A204.1 (cell line): ENCODE data around the gene FOXS1.

Experiments
- FAIRE-seq: peaks from 2 replicates; lab custom pipeline; 2012; peaks lifted over from hg19 to GRCh38; lab: Jason Lieb, UNC

The FOXS1 gene

DNA sequence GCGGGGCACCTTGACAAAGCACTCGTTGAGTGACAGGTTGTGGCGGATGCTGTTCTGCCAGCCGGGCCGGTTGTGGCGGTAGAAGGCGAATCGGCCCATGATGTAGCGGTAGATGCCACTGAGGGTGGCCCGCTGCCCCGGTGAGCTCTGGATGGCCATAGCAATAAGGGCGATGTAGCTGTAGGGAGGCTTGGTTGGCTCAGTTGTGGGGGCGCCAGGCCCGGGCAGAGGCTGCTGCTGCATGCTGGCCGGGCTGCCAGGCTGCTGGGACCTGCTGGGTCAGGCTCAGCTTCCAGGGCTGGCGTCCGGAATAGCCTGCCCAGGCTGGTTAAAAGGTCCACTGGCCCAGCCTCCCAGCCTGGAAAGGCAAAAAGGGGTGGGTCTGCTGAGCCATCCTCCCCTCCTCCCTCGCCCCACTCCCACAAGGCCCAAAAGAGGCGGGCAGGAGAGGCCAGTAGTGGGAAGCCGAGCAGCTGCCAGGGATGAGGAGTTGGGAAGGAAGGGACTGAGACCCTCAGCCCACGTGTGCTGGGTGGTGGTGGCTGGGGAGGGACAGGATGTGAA, at the start of gene FOXS1:
FOXS1 (minus strand) TSS at position 305 of the 564 bp plus-strand sequence; CDS start at position 243, 62 bp downstream.
- no peak for FAIRE-seq

DNA sequence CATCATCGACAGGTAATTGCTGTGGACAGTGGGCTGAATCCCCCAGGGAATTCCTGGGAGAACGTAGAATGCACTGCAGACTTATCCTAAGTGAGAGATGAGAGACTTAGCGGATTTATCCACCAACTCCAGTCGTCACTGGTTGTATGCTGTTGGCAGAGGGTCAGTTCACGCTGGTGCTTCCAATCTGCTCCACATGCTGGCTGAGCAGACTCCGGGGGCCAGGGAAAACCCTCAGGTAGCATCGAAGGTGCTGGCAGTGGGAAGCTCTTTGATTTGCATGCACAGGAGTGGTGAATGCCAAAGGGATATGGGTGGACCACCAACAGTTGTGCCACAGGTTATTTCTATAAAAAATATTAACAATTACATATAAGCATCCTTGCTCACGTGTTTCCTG, 45.2 kb upstream of the FOXS1 start:
- no peak for FAIRE-seq

DNA sequence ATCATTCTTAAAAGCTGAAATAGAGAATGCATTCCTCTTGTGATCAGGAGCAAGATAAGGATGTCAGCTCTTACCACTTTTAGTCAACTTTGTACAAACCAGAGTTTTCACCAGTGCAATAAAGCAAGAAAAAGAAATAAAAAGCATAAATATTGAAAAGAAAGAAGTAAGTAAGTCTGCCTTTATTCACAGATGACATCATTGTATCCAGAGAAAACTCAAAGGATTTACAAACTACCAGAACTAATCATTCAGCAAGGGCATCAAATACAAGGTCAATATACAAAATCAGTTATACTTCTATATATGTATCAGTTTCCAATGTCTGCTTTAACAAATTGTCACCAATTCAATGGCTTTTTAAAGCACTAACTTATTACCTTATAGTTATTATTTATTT, 38.4 kb upstream of the FOXS1 start:
- no peak for FAIRE-seq

DNA sequence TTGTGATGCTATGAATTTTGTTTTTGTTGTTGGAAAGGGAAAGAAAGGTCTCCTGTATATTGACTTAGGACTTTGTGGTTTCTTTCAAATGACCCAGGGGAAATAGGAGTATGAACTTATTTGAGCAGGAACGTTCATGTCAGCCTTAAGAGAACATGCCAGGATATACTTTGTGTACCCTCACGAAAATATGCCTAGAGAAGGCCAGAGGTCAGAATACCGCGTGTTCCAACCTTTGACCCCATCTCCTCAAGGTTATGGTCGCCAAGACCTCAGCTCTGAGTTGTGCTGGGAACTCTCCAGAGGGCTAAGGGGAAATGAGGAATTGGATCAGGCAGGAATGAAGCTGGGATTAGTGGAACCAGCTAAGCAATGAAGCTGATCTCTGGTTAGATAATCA, 36.5 kb upstream of the FOXS1 start:
- FAIRE-seq, result no peak

DNA sequence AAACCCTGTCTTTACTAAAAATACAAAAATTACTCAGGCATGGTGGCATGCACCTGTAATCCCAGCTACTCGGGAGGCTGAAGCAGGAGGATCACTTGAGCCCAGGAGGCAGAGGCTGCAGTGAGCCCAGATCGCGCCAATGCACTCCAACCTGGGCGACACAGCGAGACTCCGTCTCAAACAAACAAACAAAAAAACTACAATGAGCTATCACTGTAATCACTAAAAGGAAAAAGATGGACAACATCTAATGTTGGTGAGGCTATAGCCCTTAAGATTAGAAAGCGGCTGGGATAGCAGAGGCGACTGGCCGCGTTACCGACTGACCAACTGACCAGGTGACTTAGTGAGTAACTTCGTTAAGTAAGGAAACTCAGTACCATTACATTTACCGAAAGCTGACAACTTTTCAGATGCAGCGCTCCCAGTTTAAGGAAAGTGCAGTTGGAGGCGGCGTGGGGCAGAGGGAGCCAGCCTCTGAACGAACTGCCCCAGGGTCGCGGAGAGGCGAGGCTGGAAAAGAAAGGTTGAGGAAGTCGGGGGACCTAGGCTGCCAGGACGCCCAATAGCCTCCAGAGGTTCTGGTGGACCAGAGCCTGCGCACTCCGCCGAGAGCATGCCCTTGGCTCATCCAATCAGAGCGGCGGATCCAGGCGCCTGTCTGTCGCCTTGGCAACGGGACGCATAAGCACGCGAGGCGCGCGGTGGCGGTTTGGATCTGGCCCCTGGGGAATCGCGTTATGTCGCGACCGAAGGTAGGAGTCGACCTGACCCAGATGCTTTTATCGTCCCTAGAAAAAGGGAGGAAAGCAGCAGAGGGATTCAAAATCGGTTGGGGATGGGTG, 34.0 kb upstream of the FOXS1 start:
- FAIRE-seq, result peak; percentile 43

DNA sequence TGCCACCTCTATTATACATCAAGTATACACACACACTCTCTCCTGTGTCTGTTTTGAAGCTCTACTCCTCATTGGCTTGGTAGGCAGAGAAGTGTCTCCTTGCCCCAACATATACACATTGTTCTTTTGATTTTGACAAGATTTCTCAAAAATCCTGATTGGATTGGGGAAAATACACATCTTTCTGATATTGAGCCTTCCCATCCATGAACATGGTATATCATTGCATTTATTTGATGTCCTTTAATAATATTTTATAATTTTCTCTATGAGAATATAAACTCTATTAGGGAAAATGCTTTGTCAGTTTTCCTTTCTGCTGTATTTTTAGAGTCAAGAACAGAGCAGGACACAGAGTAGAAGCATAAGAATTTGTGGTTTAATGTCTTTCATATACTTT, 32.3 kb upstream of the FOXS1 start:
- no peak for FAIRE-seq

DNA sequence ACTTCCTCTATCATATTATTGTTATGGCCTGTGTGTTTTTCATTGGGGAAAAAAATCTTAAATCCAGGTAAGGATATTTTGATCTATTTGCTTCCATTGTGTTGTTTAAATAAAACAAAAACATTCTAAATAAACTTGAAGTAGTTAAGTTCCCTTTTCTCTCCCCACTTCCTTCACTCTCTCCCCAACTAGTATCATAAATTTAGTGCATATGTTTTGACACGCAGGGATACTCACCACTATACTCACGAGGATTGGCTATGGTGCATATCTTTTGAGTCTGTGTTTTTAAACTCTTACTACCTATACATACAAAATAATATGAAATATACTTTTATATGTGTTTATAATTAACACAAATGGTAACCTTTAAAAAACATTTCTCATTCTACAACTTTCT, 30.3 kb upstream of the FOXS1 start:
- FAIRE-seq, result no peak

DNA sequence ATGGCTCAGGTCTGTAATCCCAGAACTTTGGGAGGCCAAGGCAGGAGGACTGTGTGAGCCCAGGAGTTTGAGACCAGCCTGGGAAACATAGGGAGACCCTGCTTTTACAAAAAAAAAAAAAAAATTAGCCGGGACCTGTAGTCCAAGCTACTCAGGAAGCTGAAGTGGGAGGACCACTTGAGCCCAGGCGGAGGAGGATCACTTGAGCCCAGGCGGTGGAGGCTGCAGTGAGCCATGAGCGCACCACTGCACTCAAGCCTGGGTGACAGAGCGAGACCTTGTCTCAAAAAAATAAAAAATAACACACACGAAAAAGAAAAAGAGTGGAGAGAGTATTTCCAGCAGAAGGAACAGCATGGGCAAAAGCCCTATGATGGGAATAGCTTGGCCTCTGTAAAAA, 27.0 kb upstream of the FOXS1 start:
- no peak for FAIRE-seq

DNA sequence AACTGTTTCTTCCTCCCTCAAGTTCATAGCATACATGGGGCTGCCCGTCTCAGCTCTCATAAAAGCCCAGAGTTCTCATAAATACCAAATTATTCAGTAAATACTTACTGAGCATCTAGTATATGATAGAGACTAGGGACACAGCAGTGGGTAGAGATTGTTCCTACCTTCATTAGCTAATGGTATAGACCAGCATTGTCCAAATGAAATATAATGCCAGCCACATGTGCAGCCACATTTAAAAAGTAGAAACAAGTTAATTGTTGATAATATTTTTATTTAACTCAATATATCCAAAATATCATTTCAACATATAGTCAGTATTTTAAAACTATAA, 26.2 kb upstream of the FOXS1 start:
- no peak for FAIRE-seq

DNA sequence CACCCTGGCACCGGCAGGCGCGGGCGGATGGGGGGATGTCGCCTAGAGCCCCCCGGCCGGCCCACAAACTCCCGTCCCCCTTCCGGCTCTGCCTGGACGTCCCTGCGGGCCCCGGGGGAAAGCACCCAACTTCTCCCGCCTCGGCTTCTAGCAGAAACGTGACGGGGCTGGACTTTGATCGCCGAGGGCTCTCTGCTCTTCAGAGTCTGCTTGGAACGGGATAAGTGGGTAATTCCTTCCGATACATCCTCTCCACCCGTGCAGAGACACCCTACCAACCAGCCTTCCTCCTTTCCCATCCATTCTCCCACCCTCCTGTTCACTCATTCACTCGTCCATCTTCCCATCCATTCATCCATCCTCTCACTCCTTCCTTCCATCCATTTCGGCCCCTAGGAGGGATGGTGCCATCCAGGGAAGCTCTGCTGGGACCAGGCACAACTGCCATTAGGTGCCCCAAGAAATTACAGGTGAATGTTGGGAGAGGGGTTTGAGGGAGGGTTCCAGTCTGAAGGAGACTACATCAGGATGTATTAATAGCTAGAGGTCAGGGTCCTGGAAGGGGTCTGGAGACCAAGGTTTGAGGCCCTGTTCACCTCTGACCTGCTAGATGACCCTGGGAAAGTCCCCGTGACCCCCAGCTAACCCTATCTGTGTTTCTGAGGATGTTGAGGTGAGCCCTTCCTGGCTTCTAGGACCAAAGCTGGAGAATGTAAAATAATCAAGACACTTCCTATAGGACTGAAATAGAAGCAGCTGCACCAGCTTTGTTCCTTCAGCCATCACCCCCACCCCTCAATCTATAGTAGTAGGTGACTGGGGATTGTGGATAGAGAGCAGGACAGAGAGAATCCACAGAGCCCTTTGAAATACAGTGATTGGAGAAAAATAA, 25.6 kb upstream of the FOXS1 start:
- FAIRE-seq, result no peak

DNA sequence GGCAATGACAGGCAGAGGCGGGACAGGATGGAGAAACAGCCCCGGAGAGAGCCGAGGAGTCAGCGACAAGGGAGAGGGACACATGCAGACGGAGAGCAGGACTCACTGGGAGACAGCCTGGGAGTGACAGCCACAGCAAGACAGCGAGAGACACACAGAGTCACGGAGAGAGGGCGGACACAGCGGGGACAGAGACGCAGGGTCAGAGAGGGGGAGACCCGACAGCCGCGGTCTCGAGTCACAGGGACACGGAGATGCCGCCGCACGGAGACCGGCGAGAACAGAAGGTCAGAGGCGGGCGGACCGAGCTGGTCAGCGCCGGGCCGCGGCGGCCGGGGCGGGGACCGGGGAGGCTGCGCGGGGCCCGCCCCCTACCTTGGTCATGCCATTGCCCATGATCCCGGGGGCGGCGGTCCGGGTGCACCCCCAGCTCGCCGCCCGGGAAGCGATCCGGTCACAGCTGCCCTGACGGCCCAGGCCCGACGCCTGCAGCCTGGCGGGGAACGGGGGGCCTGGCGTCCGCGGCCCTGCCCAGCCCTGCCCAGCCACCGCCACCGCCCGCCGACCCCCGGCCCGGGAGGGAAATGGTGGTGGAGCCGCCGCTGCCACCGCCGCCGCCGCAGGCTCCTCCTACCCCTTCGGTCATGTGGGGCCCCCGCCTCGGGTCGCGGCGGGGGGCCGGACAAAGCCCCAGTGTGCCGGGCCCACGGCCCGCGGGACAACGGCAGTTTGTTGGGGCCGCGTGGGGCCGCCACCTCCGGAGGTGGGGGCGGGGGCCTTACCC, 24.7 kb upstream of the FOXS1 start, which contains the start of the genes DUSP15 and TTLL9:
DUSP15 (minus strand) TSS at position 586 of the 784 bp plus-strand sequence; CDS start at position 396, 190 bp downstream.
TTLL9 (plus strand) TSS at position 693 of the 784 bp plus-strand sequence. CDS start 493 bp downstream, outside the sequence.
- no peak for FAIRE-seq

DNA sequence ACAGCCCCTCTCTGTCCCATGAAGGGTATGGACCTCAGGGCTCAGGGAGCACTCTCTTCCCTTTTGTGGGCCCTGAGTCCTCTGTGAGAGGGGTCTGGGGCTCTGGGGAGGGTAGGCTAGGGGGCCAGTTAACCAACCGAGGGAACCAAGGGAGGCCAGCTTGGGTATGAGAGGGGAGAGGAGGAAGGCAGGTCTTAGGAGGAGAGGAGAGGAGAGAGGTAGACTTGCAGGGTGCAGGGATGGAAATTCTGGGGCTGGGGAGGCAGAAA, 24.2 kb upstream of the FOXS1 start:
- no peak for FAIRE-seq

DNA sequence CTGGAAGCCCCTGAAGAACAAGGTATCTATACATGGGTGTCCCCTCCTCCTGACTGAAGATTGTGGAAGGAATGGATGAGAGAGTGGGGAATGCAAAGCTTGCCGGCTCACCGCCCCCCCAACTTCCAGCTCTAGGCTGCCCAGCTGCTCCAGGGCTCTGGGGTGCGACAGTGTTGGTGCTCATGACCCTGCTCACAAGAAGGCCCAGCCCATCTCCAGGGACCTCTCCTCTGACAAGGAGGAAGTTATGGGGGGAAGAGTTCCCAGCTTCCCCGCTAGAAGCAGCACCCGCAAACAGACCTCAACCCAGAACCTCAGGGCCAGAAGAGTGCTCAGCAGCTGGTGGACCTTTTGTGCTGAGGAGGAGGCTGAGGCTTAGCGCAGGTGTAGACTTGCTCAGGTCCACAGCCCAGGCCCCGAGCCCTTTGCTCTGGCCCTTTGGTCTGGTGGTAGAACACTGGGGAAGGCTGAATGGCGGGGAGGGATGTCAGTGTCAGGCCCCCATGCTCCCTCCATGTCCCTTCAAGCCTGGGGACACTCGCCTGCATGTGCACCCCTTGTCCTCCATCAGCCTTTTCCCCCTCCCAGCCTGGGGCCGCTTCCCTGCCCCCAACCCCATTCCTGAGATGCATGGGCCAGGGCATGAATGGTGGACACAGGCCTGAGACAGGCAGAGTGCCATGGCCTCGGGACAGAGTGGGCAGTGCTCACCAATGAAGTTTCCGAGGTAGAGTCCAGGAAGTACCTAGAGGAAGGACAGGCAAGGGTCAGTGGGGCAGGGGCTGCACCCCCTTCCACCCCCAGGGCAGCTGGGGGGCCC, 23.7 kb upstream of the FOXS1 start:
- no peak for FAIRE-seq

DNA sequence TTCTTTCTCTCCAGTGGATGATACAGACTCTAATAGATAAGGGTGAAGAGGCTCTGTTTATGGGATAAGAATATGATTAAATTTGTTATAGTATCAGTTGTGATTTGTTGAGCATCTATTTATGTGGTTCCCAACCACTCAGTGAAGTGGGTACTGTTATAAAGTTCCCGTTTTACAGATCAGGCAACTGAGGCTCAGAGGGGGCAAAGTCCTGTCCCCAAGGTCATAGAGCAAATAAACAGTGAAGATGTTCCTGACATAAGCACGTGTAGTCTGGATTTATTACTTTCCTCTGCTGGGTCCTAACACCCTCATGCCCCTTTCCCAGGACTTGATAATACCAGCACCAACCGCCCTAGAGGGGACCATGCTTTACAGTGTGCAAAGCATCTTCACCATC, 20.8 kb upstream of the FOXS1 start:
- no peak for FAIRE-seq

DNA sequence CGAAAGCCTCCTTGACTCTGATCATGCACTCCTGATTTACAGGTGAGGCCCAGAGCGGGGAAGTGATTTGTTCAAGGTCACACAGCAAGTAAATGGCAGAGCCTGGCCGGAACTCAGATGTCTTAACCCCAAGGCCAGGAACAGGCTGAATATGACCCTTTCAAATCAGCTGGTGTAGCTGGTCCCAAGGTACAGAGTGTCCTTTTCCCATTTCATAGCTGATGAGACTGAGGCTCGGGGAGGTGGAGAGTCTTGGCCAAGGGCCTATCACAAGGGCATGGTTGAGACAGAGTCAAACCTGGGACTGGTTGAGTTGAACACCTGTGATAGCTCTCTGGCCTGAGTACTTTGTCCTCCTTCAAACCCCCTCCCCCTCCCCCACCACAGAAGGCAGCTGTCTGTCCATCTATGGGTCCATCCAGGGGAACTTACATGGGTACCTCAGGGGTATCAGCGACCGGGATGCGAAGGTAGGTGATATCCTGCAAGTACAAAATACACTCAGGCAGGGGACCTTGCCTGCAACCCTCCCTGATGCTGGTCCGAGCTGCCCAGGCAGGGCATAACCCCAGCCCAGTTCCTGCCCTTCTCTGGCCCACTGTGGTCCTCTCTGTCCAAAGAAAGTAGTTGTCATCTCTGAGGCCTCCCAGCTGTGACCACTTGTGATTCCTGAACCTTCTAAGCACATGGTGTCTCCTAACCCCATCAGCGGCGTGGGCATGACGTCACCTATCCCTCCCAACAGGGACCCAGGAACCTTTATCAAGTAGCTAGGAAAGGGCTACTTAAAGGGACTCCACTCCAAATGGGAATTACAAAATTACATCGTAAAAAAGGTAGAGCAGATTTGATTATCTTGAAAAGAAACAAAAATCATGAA, 19.4 kb upstream of the FOXS1 start:
- FAIRE-seq, result no peak

DNA sequence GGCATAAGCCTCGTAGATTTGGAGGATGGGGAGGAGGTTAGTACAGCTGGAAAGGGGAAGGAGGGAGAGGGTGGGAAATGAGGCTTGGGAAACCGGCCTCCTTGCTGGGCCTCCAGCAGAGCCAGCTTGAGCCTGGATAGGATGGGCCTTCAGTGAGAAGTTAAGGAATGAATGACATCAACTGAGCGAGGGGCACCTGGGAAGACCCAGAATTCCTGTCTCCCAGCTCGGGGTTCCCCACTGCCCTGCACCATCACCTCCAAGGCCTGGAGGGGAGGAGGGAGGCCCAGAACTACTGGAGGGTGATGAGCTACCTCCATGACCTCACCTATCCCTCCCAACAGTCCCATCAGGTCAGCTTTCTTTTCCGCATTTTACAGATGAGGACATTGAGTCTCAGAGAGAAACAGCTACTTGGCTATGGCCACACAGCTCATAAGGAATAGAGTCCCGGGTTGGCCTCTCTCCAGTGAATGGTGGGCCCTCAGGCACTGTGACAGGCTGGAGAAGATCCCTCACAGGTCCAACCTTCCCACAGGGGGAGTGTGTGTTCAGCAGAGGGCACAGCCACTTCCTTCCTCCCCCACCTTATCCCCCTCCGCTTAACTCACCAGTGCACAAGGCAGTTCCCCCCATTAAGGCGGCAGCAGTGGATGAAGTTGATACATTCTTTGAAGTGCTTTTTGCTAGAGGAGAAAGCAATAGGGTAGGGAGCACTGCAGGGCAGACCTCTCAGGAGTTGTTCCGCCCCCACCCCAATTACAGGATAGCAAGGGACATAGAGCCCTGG, 18.1 kb upstream of the FOXS1 start:
- no peak for FAIRE-seq

DNA sequence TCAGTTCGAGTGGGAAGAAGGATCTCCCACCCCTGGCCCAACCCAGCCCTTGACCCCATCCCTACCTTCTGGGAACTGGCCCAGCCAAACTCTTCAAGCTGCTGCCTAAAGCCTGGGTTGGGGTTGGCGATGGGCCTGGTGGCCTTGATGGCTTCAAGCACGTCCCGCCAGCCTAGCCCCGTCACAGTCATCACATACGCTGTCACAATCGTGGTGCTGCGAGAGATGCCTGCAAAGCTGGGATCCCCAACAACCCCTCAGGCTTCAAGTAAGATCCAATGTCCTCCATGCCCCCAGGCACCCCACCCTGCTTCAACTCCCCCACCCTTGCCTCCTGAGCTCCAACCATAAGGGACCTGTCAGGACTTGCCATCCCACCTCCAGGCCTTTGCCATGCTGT, 17.1 kb upstream of the FOXS1 start:
- FAIRE-seq, result no peak

DNA sequence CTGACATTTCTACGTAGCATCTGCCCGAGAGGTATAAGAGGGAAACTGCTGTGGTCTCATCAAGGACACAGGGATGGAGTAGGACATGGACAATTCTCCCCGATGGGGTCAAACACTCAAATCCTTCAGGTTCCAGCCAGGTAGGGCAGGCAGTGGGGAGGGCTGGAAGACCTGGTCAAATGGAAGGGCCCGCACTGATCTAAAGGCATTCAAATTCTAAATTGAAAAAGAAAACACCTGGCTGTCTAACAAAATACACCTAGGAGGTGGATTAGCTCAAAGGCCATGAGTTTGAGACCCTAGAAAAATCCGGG, 16.7 kb upstream of the FOXS1 start:
- FAIRE-seq, result no peak

DNA sequence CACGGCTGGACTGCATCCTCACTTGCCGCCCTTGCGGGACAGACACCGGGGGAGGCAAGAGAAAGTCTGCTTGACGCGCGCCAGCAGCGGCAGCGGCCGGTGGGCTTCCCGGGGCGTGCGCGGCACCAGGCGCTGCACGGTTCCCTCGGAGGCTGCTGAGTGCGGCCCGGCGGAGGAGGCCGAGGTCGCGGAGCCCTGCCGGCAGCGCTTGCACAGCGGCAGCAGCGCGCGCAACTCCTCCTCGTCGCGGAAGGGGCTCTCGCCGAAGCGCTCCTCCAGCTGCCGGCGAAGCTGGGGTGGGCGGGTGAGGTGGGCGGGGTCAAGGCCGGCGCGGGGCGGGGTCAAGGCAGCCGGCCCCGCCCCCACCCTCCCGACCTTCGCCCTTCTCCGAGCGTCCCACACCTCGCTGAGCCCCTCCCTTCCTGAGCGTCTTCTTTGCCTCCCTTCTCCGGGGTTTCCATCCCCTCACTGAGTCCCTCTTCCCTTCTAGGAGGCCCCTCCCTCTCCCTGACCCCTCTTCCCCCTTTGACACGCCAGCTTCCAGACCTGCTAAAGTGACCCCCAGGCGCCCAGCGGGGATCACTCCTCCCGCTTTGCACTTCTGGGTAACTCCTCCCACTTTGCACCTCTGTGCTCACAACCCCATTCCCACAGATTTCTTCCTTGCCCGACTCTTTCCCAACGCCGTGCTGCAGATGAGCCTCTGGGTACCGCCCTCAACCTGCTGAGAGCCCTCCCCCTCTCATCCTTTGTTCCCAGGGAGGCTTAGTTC, 16.2 kb upstream of the FOXS1 start:
- no peak for FAIRE-seq
